Esophagus squamous epithelium (tissue), 4 donors: ENCODE results near the gene PTPRT.

Experiments
- CTCF ChIP-seq, 6 experiments: fragments of 450-650 bp in 4 of 6; fragments of 200-600 bp in 2 of 6; sonication (generic) in 2 of 6; IDR thresholded peaks; one replicate each; pipeline ENCODE4 v1.5.1; 2016 to 2019; ENCODE audit warnings: antibody characterized with exemption in 6 of 6, mild to moderate bottlenecking in 4 of 6, moderate library complexity in 4 of 6
- POLR2A ChIP-seq, 4 donors: fragments of 450-650 bp; IDR thresholded peaks; one replicate each; pipeline ENCODE4 v1.6.1; 2017; ENCODE audit warnings: antibody characterized with exemption in 4 of 4, mild to moderate bottlenecking in 4 of 4, moderate library complexity in 3 of 4

GRCh38 chr20:42164121-42164890, 1025.4 kb downstream of the PTPRT start:
- TF ChIP-seq CTCF (IDR thresholded peaks at IDR 0.05), result no peak
- no peak for TF ChIP-seq POLR2A (IDR thresholded peaks at IDR 0.05)
